ENCODE data around the gene FKBP5. TPM values are rescaled to one million over a fixed set of nuclear protein-coding genes. Genes with fewer than 3 reads are reported as not detected.

FKBP5 gene
- total RNA-seq, 2 experiments from 2014 or later, result 42.5 to 79.1 TPM

DNA sequence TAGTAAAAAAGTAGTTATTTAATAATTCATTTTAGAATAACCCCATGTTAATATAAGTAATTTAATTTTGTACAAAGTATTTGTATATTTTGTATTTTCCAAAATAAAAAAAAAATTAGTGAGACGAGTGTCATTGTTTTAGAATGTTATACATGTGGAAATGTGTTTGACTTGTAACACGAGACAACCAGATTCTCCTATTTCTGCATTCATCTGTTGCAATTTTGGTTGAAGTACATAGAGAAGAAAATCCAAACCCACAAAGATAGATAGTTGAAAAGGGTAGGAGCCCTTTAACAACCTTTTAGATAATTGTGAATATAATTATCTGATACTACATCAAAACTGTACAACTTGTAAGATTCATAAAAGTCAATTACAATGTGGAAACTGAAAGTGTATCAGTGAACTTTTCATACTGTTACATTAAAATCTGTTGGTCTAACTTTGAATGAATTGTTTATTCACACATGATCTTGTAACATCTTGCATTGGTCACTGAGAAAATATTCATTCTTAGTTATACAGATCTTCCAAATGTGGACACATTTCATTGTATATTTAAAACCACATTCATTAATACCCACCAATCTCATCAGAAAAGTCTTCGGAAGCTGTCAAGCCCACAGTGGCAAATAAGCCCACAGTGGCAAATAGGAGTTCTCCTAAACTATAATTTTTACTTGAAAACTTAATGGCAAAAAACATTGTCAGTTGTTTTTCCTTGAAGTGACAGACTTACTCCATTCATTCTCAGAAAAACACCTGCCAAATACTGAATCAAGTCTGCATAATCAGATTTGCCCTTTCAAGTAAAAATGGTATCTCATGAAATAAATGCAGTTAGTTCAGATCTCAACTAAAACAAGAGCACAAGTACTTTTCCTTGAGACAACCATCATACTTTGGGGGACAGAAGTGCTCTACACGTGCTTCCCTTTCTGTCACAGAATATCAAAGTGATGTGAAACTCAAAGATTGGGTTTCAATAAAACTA, 52.8 kb downstream of the FKBP5 start:
- BruUV-seq (replicated peaks), result no TSS peak
- Histone ChIP-seq H3K9me2 (ENCODE audit: insufficient read depth, low read length) (no peaks in the 10 kb centered on the region), H3K79me2 (ENCODE audit: insufficient read depth, low read depth, low read length) (no peaks in the 10 kb centered on the region), H3K4me2 (ENCODE audit: low read length) (no peak overlapping the region), H3K9me3 (ENCODE audit: low read length) (no peaks in the 10 kb centered on the region), H3K27ac (ENCODE audit: low read depth, low read length, poor library complexity, severe bottlenecking) (no peak overlapping the region), H2AFZ (ENCODE audit: low read length) (no peak overlapping the region), H4K20me1 (ENCODE audit: insufficient read depth, low read length) (no peaks in the 10 kb centered on the region), H3K4me1 (ENCODE audit: insufficient read depth, low read length, poor library complexity, severe bottlenecking) (no peaks in the 10 kb centered on the region), H3K4me3 (ENCODE audit: low read depth, low read length, poor library complexity, severe bottlenecking) (no peak overlapping the region), H3K36me3 (ENCODE audit: insufficient read depth, low read length) (peaks cover 94% of the 10 kb centered on the region)
- POLR2A ChIA-PET, result interaction anchor here (0.9 kb wide), 1 partner anchor 48 kb away, joined by 5 read pairs; no protein-coding TSS in a partner anchor
- CTCF ChIA-PET (ENCODE audit: unreplicated experiment), result no interaction called here
- intact Hi-C loops (cut with micrococcal nuclease; ENCODE audit: unreplicated experiment), result no loop called here
- no peak for TF ChIP-seq EZH2phosphoT487 (IDR thresholded peaks at IDR 0.05; ENCODE audit: borderline replicate concordance, low read depth, low read length)
- TF ChIP-seq, protein P1, sequence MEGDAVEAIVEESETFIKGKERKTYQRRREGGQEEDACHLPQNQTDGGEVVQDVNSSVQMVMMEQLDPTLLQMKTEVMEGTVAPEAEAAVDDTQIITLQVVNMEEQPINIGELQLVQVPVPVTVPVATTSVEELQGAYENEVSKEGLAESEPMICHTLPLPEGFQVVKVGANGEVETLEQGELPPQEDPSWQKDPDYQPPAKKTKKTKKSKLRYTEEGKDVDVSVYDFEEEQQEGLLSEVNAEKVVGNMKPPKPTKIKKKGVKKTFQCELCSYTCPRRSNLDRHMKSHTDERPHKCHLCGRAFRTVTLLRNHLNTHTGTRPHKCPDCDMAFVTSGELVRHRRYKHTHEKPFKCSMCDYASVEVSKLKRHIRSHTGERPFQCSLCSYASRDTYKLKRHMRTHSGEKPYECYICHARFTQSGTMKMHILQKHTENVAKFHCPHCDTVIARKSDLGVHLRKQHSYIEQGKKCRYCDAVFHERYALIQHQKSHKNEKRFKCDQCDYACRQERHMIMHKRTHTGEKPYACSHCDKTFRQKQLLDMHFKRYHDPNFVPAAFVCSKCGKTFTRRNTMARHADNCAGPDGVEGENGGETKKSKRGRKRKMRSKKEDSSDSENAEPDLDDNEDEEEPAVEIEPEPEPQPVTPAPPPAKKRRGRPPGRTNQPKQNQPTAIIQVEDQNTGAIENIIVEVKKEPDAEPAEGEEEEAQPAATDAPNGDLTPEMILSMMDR (conservative IDR thresholded peaks at IDR 0.05; ENCODE audit: low read length), result no peak
- no peak for DNase-seq (ENCODE audit: low spot score)

DNA sequence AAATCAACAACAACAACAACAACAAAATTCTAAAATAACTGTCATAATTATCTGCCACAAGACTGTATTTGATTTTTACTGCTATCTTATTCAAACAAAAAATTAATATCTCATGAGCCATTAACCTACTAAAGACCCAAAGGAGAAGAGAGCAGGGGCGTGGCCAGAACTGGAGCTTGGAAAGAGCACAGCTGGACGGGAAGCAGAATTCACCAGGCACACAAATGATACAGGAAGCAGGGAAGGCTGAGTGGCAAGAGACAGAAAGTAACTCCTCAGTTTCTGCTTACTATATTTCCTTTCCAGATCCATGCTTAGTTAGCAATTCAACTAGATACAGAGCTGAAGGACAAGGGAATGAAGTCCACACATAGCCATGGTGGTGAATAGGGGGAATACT, 54.4 kb downstream of the FKBP5 start:
- Histone ChIP-seq H4K20me1 (ENCODE audit: insufficient read depth, low read length) (no peaks in the 10 kb centered on the region), H2AFZ (ENCODE audit: low read length) (no peak overlapping the region), H3K4me3 (ENCODE audit: low read depth, low read length, poor library complexity, severe bottlenecking) (no peak overlapping the region), H3K36me3 (ENCODE audit: insufficient read depth, low read length) (peaks cover 97% of the 10 kb centered on the region), H3K27ac (ENCODE audit: low read depth, low read length, poor library complexity, severe bottlenecking) (no peak overlapping the region), H3K4me1 (ENCODE audit: insufficient read depth, low read length, poor library complexity, severe bottlenecking) (no peaks in the 10 kb centered on the region), H3K4me2 (ENCODE audit: low read length) (no peak overlapping the region), H3K79me2 (ENCODE audit: insufficient read depth, low read depth, low read length) (no peaks in the 10 kb centered on the region), H3K9me2 (ENCODE audit: insufficient read depth, low read length) (no peaks in the 10 kb centered on the region), H3K9me3 (ENCODE audit: low read length) (no peaks in the 10 kb centered on the region)
- DNase-seq (ENCODE audit: low spot score), result no peak
- ChIA-PET CTCF (ENCODE audit: unreplicated experiment) (no interaction called here), POLR2A (interaction anchor here (1.4 to 1.5 kb wide), 2 partner anchors 9 to 18 kb away, joined by 3 read pairs; no protein-coding TSS in a partner anchor)
- TF ChIP-seq, protein P1 (conservative IDR thresholded peaks at IDR 0.05; ENCODE audit: low read length), result no peak
- TF ChIP-seq EZH2phosphoT487 (IDR thresholded peaks at IDR 0.05; ENCODE audit: borderline replicate concordance, low read depth, low read length), result no peak
- intact Hi-C loops (cut with micrococcal nuclease; ENCODE audit: unreplicated experiment), result no loop called here
- no TSS peak for BruUV-seq (replicated peaks)
